Neural crest cell (in vitro differentiated cells): ENCODE data around the gene LIPC. TPM values are rescaled to one million over a fixed set of nuclear protein-coding genes. Genes with fewer than 3 reads are reported as not detected.

ENCODE experiments used
- DNase-seq: peaks from one replicate; pipeline ENCODE4 v3.0.0; 2021; ENCODE audit warnings: low read depth, mixed read lengths, low spot score
- H3K27ac Mint-ChIP-seq: one replicate; pipeline ENCODE4 v1.8.0; 2021; ENCODE audit warnings: mild to moderate bottlenecking, mixed read lengths; ENCODE audit not compliant: unreplicated experiment
- H3K27me3 Mint-ChIP-seq: 2 replicates; pipeline ENCODE4 v1.8.0; 2021; ENCODE audit warnings: low read depth, mild to moderate bottlenecking, mixed read lengths
- H3K36me3 Mint-ChIP-seq: 2 replicates; pipeline ENCODE4 v1.8.0; 2021; ENCODE audit warnings: low read depth, mild to moderate bottlenecking, mixed read lengths
- H3K4me1 Mint-ChIP-seq: 2 replicates; pipeline ENCODE4 v1.8.0; 2021; ENCODE audit warnings: mixed read lengths
- H3K4me3 Mint-ChIP-seq: one replicate; pipeline ENCODE4 v1.8.0; 2021; ENCODE audit warnings: mild to moderate bottlenecking, mixed read lengths
- H3K9me3 Mint-ChIP-seq: 2 replicates; pipeline ENCODE4 v1.8.0; 2021; ENCODE audit warnings: mixed read lengths
- total RNA-seq: library from RNA; stranded (reverse); gene quantifications from 2 replicates; pipeline ENCODE4 v1.2.1, GENCODE V29; 2021
- TF ChIP-seq, protein P1 (sequence below): fragments of 200-600 bp; sonication (generic); conservative IDR thresholded peaks from 2 replicates; pipeline ENCODE4 v1.5.0; 2021; ENCODE audit warnings: antibody characterized with exemption, mild to moderate bottlenecking

The LIPC gene
- total RNA-seq, 1 donor from 2014 or later: not detected

DNA sequence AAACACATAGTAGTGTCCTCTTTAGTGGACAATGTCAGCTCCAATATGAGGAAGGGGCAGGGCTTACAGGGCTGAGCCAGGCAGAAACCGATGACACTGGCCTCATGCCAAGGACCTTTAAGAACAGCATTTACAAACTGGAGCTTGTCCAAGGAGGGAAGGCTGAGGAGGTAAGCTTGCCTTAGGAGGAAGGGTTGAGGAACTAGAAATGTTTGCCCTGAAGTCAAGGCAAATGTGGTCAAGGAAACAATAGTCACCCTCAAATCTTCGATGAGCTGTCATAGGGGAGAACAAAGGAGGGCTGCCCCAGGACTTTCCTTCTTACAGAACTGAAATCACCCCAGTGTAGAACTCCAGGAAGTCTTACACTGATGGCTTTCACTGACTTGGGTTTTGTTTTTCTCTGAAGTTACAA is 136.4 kb downstream of the LIPC start:
- Mint-ChIP-seq H3K4me3 (no peak overlapping the region), H3K36me3 (no peaks in the 10 kb centered on the region), H3K27ac (no peak overlapping the region), H3K27me3 (no peaks in the 10 kb centered on the region), H3K4me1 (peaks cover 8% of the 10 kb centered on the region), H3K9me3 (no peaks in the 10 kb centered on the region)
- TF ChIP-seq, protein P1, sequence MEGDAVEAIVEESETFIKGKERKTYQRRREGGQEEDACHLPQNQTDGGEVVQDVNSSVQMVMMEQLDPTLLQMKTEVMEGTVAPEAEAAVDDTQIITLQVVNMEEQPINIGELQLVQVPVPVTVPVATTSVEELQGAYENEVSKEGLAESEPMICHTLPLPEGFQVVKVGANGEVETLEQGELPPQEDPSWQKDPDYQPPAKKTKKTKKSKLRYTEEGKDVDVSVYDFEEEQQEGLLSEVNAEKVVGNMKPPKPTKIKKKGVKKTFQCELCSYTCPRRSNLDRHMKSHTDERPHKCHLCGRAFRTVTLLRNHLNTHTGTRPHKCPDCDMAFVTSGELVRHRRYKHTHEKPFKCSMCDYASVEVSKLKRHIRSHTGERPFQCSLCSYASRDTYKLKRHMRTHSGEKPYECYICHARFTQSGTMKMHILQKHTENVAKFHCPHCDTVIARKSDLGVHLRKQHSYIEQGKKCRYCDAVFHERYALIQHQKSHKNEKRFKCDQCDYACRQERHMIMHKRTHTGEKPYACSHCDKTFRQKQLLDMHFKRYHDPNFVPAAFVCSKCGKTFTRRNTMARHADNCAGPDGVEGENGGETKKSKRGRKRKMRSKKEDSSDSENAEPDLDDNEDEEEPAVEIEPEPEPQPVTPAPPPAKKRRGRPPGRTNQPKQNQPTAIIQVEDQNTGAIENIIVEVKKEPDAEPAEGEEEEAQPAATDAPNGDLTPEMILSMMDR: no peak
- DNase-seq: no peak

DNA sequence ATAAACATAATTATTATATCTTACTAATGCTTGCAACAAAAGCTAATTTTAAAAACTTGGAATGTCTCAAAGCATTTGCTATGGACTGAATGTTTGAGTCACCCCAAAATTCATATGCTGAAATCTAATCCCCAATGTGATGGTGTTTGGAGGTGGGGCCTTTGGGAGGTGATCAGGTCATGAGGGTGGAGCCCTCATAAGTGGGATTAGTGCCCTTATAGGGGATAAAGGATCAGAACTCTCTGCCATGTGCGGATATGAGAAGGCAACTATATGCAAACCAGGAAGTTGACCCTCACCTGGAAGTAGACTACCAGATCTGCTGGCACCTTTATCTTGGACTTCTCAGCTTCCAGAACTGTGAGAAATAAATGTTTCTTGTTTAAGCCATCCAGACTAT is 137.7 kb downstream of the LIPC start:
- no peaks in the 10 kb centered on the region for H3K27me3 Mint-ChIP-seq

DNA sequence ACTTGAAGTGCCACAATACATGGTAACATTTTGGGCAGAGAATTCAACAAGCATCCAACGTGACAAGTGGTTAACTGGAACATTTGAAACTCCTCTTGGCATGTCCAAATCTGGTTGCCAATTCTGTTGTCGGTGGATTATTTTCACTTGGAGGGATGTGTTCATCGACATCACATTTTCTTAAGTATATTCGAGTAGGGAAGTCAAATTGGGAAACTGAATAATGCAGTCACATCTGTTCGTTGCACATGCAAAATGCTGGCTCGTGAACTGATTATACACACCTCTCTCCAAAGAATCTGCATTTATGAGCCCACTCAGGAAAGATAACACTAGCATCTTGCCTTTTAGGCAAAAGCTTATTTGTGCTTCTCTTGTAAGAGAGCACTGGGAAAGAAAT is 139.7 kb downstream of the LIPC start:
- TF ChIP-seq, protein P1: no peak
- H3K4me3 Mint-ChIP-seq: no peak overlapping the region
- H3K4me1 Mint-ChIP-seq: peaks cover 8% of the 10 kb centered on the region
- H3K9me3 Mint-ChIP-seq: no peaks in the 10 kb centered on the region
- H3K27ac Mint-ChIP-seq: no peak overlapping the region
- H3K36me3 Mint-ChIP-seq: no peaks in the 10 kb centered on the region
- no peaks in the 10 kb centered on the region for H3K27me3 Mint-ChIP-seq
- DNase-seq: no peak

More for the DNA sequence above, 137.7 kb downstream of the LIPC start:
- H3K4me3 Mint-ChIP-seq: no peak overlapping the region
- H3K36me3 Mint-ChIP-seq: no peaks in the 10 kb centered on the region
- TF ChIP-seq, protein P1: no peak
- H3K9me3 Mint-ChIP-seq: no peaks in the 10 kb centered on the region
- no peak overlapping the region for H3K27ac Mint-ChIP-seq
- no peak for DNase-seq
- peaks cover 8% of the 10 kb centered on the region for H3K4me1 Mint-ChIP-seq

DNA sequence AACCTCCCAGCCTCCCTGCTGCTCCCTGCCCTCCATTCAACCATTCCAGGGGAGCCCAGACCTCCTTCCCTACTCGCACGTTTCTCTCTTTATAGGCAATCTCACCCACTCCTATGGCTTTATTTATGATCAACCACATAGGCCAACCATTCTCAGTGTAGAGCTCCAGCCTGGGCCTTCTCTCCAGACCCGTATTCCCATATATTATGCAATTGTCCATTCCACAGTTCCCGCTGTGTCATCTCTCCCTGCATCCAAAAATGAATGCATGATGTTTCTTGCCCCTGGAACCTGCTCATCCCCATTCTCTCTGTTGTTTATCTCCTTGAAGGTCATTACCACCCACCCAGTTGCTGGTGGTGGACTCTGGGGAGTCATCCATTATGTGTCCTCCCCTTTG is 140.7 kb downstream of the LIPC start:
- no peaks in the 10 kb centered on the region for H3K9me3 Mint-ChIP-seq
- no peaks in the 10 kb centered on the region for H3K27me3 Mint-ChIP-seq
- no peak overlapping the region for H3K4me3 Mint-ChIP-seq
- no peaks in the 10 kb centered on the region for H3K36me3 Mint-ChIP-seq
- H3K4me1 Mint-ChIP-seq: peaks cover 8% of the 10 kb centered on the region
- TF ChIP-seq, protein P1: no peak
- H3K27ac Mint-ChIP-seq: no peak overlapping the region
- DNase-seq: no peak

DNA sequence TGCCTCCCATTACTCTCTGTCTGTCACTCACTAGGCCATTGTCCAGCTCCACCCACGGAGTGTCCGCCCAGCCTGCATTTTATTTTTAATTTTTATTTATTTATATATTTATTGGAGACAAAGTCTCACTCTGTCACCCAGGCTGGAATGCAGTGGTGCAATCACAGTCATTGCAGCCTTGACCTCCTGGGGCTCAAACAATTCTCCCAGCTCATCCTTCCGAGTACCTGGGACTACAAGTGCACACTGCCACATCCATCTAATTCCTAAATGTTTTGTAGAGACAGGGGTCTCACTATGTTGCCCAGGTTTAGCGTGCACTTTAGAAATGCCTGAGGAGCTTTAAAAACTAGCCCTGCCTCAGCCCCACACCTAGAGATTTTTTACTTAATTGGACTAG is 141.5 kb downstream of the LIPC start:
- Mint-ChIP-seq H3K9me3 (peaks cover 3% of the 10 kb centered on the region), H3K27ac (no peak overlapping the region), H3K27me3 (no peaks in the 10 kb centered on the region), H3K4me1 (peaks cover 5% of the 10 kb centered on the region), H3K36me3 (no peaks in the 10 kb centered on the region), H3K4me3 (no peak overlapping the region)
- no peak for DNase-seq
- TF ChIP-seq, protein P1: no peak

DNA sequence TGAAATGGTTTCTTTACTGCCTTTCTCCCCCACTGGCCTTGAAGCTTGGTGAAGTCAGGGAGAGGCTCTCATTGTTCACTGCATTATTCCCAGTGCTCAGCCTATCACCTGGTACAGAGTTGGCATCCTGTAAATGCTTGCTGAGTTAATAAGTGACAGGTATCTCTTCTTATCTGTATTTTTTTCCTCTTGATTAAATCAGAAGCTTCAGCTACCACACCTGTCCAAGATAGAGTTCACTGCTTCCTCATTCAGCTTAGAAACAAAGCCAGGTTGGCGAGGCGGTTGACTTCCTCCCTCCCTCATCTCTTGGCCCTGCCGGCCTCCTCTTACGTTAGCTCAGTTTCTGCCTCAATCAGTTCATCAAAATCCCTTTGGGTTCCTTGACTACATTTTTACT is 142.8 kb downstream of the LIPC start:
- no peak overlapping the region for H3K4me3 Mint-ChIP-seq
- DNase-seq: no peak

More for the DNA sequence above, 142.8 kb downstream of the LIPC start:
- Mint-ChIP-seq H3K36me3 (no peaks in the 10 kb centered on the region), H3K27ac (no peak overlapping the region), H3K9me3 (peaks cover 3% of the 10 kb centered on the region), H3K4me1 (no peaks in the 10 kb centered on the region), H3K27me3 (no peaks in the 10 kb centered on the region)
- TF ChIP-seq, protein P1: no peak
